HepG2 (cell line): ENCODE measurements around the gene PGRMC2. TPM values are rescaled to one million over a fixed set of nuclear protein-coding genes. Genes with fewer than 3 reads are reported as not detected.

Source experiments
- AGO2 ChIP-seq: fragments of 200-400 bp; formaldehyde crosslinking; optimal IDR thresholded peaks from 2 replicates; pipeline ENCODE3; 2017; ENCODE audit warnings: mild to moderate bottlenecking, low read depth, low read length, moderate library complexity
- CENPX ChIP-seq: sonication (generic); formaldehyde crosslinking; IDR thresholded peaks from 2 replicates; pipeline ENCODE4 v1.9.0; 2021; ENCODE audit warnings: mild to moderate bottlenecking, missing genetic modification reagents, moderate library complexity
- GATAD2A ChIP-seq: IDR thresholded peaks from 2 replicates; pipeline ENCODE4 v1.6.1; 2016
- JUN ChIP-seq: sonication (generic); formaldehyde crosslinking; IDR thresholded peaks from 2 replicates; pipeline ENCODE4 v1.4.0; 2020; ENCODE audit warnings: mild to moderate bottlenecking, missing genetic modification reagents
- KMT2A ChIP-seq: sonication (generic); formaldehyde crosslinking; IDR thresholded peaks from 2 replicates; pipeline ENCODE4 v1.4.0; 2020; ENCODE audit warnings: missing genetic modification reagents
- MAFF ChIP-seq: IDR thresholded peaks from 2 replicates; pipeline ENCODE4 v1.6.1; 2011; ENCODE audit warnings: low read depth, low read length, improper control_type of control experiment
- MAFG ChIP-seq: sonication (generic); formaldehyde crosslinking; IDR thresholded peaks from 2 replicates; pipeline ENCODE4 v1.5.1; 2020; ENCODE audit warnings: mild to moderate bottlenecking, missing genetic modification reagents
- MATR3 ChIP-seq: sonication (generic); formaldehyde crosslinking; IDR thresholded peaks from 2 replicates; pipeline ENCODE4 v1.4.0; 2020; ENCODE audit warnings: missing genetic modification reagents
- RFX1 ChIP-seq: fragments of 450-650 bp; IDR thresholded peaks from 2 replicates; pipeline ENCODE4 v1.6.1; 2017
- RXRB ChIP-seq: IDR thresholded peaks from 2 replicates; pipeline ENCODE4 v1.6.1; 2016; ENCODE audit warnings: borderline replicate concordance, missing genetic modification reagents, missing compliant biosample characterization
- SOX13 ChIP-seq, 3 experiments: fragments of 450-650 bp in 1 of 3; sonication (generic) in 1 of 3; formaldehyde crosslinking in 1 of 3; IDR thresholded peaks in 2 of 3; conservative IDR thresholded peaks in 1 of 3; 2 replicates each; pipeline versions ENCODE4 v1.5.0 to v1.6.1; 2016 to 2020; ENCODE audit warnings: antibody characterized with exemption in 1 of 3, mild to moderate bottlenecking in 1 of 3, missing compliant biosample characterization in 1 of 3, missing genetic modification reagents in 1 of 3, moderate library complexity in 1 of 3
- ZEB1 ChIP-seq: IDR thresholded peaks from 2 replicates; pipeline ENCODE4 v1.6.1; 2012; ENCODE audit warnings: mild to moderate bottlenecking, low read depth, inconsistent platforms; ENCODE audit not compliant: insufficient replicate concordance
- ZFP37 ChIP-seq: sonication (generic); formaldehyde crosslinking; IDR thresholded peaks from 2 replicates; pipeline ENCODE4 v1.4.0; 2020; ENCODE audit warnings: missing genetic modification reagents, borderline replicate concordance
- ZNF138 ChIP-seq: sonication (generic); formaldehyde crosslinking; IDR thresholded peaks from 2 replicates; pipeline ENCODE4 v1.5.0; 2020; ENCODE audit warnings: mild to moderate bottlenecking, low read depth, missing genetic modification reagents
- ZNF274 ChIP-seq: sonication (generic); formaldehyde crosslinking; IDR thresholded peaks from 2 replicates; pipeline ENCODE4 v1.5.1; 2020; ENCODE audit warnings: mild to moderate bottlenecking, missing genetic modification reagents
- ZNF317 ChIP-seq: sonication (generic); formaldehyde crosslinking; IDR thresholded peaks from 2 replicates; pipeline ENCODE4 v1.5.0; 2020; ENCODE audit warnings: mild to moderate bottlenecking, missing genetic modification reagents
- polyA plus RNA-seq, 8 experiments: library from polyadenylated mRNA; depleted of rRNA in 3 of 8; stranded (reverse) in 7 of 8; unstranded in 1 of 8; fragments of >200 nt; fragmentation: Illumina TruSeq in 4 of 8; extraction: Trizol in 4 of 8; gene quantifications; 2 replicates each; pipeline versions ENCODE4 v1.2.1 to v1.2.3, GENCODE V29; 2011 to 2016; ENCODE audit warnings: low read depth in 4 of 8, missing spikeins in 1 of 8, mixed read lengths in 1 of 8; ENCODE audit not compliant: insufficient read depth in 1 of 8
- total RNA-seq, 5 experiments: library from RNA; depleted of rRNA; stranded (reverse); fragments of >200 nt; fragmentation: Illumina TruSeq; extraction: Trizol; gene quantifications; 2 replicates each; pipeline ENCODE4 v1.2.3, GENCODE V29; 2016; ENCODE audit warnings: low read depth in 1 of 5
- TF ChIP-seq, protein P1 (sequence below): sonication (generic); formaldehyde crosslinking; IDR thresholded peaks from 2 replicates; pipeline ENCODE4 v1.4.0; 2020; ENCODE audit warnings: missing genetic modification reagents, borderline replicate concordance
- TF ChIP-seq, protein P2 (sequence below): sonication (generic); formaldehyde crosslinking; IDR thresholded peaks from 2 replicates; pipeline ENCODE4 v1.5.0; 2020; ENCODE audit warnings: mild to moderate bottlenecking, missing genetic modification reagents
- TF ChIP-seq, protein P3 (sequence below): sonication (generic); formaldehyde crosslinking; IDR thresholded peaks from 2 replicates; pipeline ENCODE4 v1.5.1; 2020; ENCODE audit warnings: mild to moderate bottlenecking, missing genetic modification reagents, borderline replicate concordance
- TF ChIP-seq, protein P4 (sequence below): sonication (generic); formaldehyde crosslinking; IDR thresholded peaks from 2 replicates; pipeline ENCODE4 v1.4.0; 2020; ENCODE audit warnings: missing genetic modification reagents; ENCODE audit errors: not compliant biosample characterization
- TF ChIP-seq, protein P5 (sequence below): sonication (generic); formaldehyde crosslinking; IDR thresholded peaks from 2 replicates; pipeline ENCODE4 v1.5.1; 2020; ENCODE audit warnings: missing genetic modification reagents, mild to moderate bottlenecking, borderline replicate concordance
- TF ChIP-seq, protein P6 (sequence below): sonication (generic); formaldehyde crosslinking; IDR thresholded peaks from 2 replicates; pipeline ENCODE4 v1.8.0; 2022; ENCODE audit warnings: mild to moderate bottlenecking, missing genetic modification reagents, borderline replicate concordance

Gene PGRMC2
- total and polyA plus RNA-seq, 2 of the 13 experiments (the other 11 are each of a cell fraction or from before 2014, with no cell fraction given): 16.0 to 19.8 TPM

DNA sequence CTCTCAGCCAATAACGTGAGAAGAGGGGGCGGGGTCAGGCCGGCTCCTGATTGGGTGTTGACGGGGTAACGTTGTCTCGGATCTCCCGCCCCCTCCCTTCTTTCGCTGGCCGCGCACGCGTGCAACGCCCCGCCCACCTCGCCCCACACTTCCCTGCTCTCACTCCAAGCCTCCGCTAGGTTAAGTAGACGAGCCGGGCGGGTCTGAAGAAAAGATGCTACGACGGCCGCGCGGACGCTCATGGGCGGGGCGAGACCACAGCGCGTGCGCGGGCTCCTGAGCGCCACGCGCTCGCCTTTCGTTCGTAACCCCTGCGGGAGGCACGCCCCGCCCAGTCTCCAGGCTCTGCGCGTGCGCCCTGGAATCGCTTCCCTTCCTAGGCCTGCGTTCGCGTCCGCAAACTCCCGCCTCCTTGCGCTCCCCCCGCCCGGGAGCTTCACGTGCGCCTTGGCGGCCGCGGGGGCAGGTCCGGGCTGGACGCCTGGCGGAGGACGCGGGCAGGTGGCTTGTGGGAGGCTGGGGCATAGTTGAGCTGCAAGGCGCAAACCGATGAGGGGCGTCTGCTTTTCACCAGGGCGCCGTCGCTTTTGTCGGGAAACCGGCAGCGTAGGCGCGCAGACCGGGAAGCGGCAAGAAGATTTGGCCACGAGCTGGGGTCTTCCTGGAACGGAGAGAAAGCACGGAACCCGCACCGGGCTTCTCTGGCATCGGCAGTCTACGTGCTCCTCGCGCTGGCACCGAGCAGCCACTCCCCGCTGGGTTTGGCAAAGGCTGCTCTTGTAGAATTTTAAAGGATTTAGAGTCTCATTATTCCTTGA lies 467 bp upstream of the PGRMC2 start (continued):
- TF ChIP-seq, protein P1, sequence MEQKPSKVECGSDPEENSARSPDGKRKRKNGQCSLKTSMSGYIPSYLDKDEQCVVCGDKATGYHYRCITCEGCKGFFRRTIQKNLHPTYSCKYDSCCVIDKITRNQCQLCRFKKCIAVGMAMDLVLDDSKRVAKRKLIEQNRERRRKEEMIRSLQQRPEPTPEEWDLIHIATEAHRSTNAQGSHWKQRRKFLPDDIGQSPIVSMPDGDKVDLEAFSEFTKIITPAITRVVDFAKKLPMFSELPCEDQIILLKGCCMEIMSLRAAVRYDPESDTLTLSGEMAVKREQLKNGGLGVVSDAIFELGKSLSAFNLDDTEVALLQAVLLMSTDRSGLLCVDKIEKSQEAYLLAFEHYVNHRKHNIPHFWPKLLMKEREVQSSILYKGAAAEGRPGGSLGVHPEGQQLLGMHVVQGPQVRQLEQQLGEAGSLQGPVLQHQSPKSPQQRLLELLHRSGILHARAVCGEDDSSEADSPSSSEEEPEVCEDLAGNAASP (CRISPR knock-in tag): peak; percentile 88
- TF ChIP-seq, protein P2, sequence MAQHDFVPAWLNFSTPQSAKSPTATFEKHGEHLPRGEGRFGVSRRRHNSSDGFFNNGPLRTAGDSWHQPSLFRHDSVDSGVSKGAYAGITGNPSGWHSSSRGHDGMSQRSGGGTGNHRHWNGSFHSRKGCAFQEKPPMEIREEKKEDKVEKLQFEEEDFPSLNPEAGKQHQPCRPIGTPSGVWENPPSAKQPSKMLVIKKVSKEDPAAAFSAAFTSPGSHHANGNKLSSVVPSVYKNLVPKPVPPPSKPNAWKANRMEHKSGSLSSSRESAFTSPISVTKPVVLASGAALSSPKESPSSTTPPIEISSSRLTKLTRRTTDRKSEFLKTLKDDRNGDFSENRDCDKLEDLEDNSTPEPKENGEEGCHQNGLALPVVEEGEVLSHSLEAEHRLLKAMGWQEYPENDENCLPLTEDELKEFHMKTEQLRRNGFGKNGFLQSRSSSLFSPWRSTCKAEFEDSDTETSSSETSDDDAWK (CRISPR knock-in tag): no peak
- TF ChIP-seq ZNF317 (CRISPR knock-in tag) (peak; percentile 87; the same call in 1 of the 2 replicates), MATR3 (no peak), AGO2 (peak; percentile 69), CENPX (no peak), ZFP37 (CRISPR knock-in tag) (peak; percentile 98), ZNF274 (CRISPR knock-in tag) (peak; percentile 100), GATAD2A (CRISPR knock-in tag) (peak; percentile 84), SOX13 (IDR thresholded peaks at IDR 0.05) (no peak), SOX13 (CRISPR knock-in tag; conservative IDR thresholded peaks at IDR 0.05 in 1 of 2, IDR thresholded peaks at IDR 0.05 in 1 of 2) (peak in 1 of 2 experiments; percentile 87; a peak in 2 of 4 replicates), ZNF138 (peak; percentile 89), MAFF (no peak), ZEB1 (peak; percentile 50), RFX1 (no peak), MAFG (CRISPR knock-in tag) (no peak), JUN (CRISPR knock-in tag) (peak; percentile 89; the same call in 1 of the 2 replicates), RXRB (CRISPR knock-in tag) (peak; percentile 82), KMT2A (CRISPR knock-in tag) (peak; percentile 93)
- TF ChIP-seq, protein P3, sequence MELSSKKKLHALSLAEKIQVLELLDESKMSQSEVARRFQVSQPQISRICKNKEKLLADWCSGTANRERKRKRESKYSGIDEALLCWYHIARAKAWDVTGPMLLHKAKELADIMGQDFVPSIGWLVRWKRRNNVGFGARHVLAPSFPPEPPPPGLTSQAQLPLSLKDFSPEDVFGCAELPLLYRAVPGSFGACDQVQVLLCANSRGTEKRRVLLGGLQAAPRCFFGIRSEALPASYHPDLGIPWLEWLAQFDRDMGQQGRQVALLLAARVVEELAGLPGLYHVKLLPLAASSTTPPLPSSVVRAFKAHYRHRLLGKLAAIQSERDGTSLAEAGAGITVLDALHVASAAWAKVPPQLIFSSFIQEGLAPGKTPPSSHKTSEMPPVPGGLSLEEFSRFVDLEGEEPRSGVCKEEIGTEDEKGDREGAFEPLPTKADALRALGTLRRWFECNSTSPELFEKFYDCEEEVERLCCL (CRISPR knock-in tag): peak; percentile 94
- TF ChIP-seq, protein P4, sequence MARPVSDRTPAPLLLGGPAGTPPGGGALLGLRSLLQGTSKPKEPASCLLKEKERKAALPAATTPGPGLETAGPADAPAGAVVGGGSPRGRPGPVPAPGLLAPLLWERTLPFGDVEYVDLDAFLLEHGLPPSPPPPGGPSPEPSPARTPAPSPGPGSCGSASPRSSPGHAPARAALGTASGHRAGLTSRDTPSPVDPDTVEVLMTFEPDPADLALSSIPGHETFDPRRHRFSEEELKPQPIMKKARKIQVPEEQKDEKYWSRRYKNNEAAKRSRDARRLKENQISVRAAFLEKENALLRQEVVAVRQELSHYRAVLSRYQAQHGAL (CRISPR knock-in tag): peak; percentile 88
- TF ChIP-seq, protein P5, sequence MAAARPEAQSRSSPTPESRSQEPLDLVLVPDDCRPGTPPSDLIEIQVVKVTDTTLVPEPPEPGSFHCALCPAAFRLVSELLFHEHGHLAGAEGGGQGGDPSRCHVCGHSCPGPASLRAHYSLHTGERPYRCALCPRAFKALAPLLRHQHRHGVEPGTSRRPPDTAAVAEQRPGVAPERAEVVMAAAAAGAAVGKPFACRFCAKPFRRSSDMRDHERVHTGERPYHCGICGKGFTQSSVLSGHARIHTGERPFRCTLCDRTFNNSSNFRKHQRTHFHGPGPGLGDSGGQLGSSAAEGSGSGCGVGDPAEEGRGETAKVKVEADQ (CRISPR knock-in tag): peak; percentile 76
- TF ChIP-seq, protein P6, sequence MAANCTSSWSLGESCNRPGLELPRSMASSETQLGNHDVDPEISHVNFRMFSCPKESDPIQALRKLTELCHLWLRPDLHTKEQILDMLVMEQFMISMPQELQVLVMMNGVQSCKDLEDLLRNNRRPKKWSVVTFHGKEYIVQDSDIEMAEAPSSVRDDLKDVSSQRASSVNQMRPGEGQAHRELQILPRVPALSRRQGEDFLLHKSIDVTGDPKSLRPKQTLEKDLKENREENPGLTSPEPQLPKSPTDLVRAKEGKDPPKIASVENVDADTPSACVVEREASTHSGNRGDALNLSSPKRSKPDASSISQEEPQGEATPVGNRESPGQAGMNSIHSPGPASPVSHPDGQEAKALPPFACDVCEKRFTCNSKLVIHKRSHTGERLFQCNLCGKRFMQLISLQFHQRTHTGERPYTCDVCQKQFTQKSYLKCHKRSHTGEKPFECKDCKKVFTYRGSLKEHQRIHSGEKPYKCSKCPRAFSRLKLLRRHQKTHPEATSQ (CRISPR knock-in tag): peak; percentile 97; the same call in 1 of the 2 replicates
